Neutrophil (primary cell): Measurements from ENCODE around the gene EXOC3.

Experiments used
- H3K27ac ChIP-seq: fragments of 200-600 bp; sonication (generic); 2 replicates; pipeline ENCODE4 v1.5.1; 2016; ENCODE audit warnings: mild to moderate bottlenecking, moderate library complexity
- H3K27me3 ChIP-seq: fragments of 200-600 bp; sonication (generic); 2 replicates; pipeline ENCODE4 v1.6.0; 2016; ENCODE audit warnings: mild to moderate bottlenecking
- H3K36me3 ChIP-seq: fragments of 200-600 bp; sonication (generic); 2 replicates; pipeline ENCODE4 v1.5.1; 2017
- H3K4me1 ChIP-seq, 2 experiments: fragments of 200-600 bp in 1 of 2; sonication (generic) in 1 of 2; 1 replicate in 1 of 2; 2 replicates in 1 of 2; pipeline versions ENCODE4 v1.5.1 to v1.6.1; 2013 to 2016; ENCODE audit warnings: low read depth in 1 of 2, low read length in 1 of 2, mild to moderate bottlenecking in 1 of 2, moderate library complexity in 1 of 2; ENCODE audit not compliant: control insufficient read depth in 1 of 2, insufficient read depth in 1 of 2
- H3K4me3 ChIP-seq, 2 experiments: fragments of 200-600 bp in 1 of 2; sonication (generic) in 1 of 2; 1 replicate in 1 of 2; 2 replicates in 1 of 2; pipeline ENCODE4 v1.5.1; 2013 to 2016; ENCODE audit warnings: low read depth in 1 of 2, low read length in 1 of 2, mild to moderate bottlenecking in 1 of 2, moderate library complexity in 1 of 2
- H3K9me3 ChIP-seq: fragments of 200-600 bp; sonication (generic); 2 replicates; pipeline ENCODE4 v1.5.1; 2016
- TF ChIP-seq, protein P1 (sequence below): fragments of 200-600 bp; sonication (generic); IDR thresholded peaks from 2 replicates; pipeline ENCODE4 v1.5.1; 2016; ENCODE audit warnings: antibody characterized with exemption

EXOC3 gene

GRCh38 chr5:433836-434235 lies 9.1 kb upstream of the EXOC3 start:
- no peak overlapping the region for H3K4me3 ChIP-seq
- H3K36me3 ChIP-seq = no peaks in the 10 kb centered on the region
- H3K27ac ChIP-seq = no peak overlapping the region
- TF ChIP-seq, protein P1, sequence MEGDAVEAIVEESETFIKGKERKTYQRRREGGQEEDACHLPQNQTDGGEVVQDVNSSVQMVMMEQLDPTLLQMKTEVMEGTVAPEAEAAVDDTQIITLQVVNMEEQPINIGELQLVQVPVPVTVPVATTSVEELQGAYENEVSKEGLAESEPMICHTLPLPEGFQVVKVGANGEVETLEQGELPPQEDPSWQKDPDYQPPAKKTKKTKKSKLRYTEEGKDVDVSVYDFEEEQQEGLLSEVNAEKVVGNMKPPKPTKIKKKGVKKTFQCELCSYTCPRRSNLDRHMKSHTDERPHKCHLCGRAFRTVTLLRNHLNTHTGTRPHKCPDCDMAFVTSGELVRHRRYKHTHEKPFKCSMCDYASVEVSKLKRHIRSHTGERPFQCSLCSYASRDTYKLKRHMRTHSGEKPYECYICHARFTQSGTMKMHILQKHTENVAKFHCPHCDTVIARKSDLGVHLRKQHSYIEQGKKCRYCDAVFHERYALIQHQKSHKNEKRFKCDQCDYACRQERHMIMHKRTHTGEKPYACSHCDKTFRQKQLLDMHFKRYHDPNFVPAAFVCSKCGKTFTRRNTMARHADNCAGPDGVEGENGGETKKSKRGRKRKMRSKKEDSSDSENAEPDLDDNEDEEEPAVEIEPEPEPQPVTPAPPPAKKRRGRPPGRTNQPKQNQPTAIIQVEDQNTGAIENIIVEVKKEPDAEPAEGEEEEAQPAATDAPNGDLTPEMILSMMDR = no peak
- no peaks in the 10 kb centered on the region for H3K9me3 ChIP-seq
- H3K4me1 ChIP-seq = no peaks in the 10 kb centered on the region
- H3K27me3 ChIP-seq = peaks cover 7% of the 10 kb centered on the region

DNA sequence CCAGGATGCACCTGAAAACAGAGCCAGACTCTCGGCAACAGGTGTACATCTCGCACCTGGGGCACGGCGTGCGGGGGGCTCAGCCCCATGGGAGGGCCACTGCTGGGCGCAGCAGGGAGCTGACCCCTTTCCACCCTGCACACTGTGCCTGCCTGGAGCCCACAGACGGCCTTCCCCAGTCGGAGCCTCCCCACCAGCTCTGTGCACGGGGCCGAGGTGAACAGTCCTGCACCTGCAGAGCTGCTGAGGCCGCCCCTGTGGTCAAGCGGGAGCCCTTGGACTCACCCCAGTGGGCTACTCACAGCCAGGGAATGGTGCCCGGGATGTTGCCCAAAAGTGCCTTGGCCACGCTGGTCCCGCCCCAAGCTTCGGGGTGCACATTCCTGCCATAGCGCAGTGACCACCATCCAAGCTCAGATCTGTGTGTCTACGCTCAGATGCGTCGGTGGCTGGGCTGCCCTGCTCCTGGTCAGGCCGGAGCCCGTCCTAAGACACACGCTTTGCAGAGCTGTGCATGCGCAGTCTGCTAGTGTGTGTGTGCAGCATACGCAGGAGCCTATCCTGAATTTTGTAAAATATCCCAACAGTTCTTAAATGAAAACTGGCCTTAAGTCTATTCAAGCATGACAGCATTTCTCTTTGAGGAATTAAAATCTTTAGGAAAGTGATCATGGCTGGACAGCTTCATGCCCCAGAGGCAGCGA lies 8.4 kb upstream of the EXOC3 start:
- Histone ChIP-seq H3K27me3 (peaks cover 7% of the 10 kb centered on the region), H3K4me1 (no peaks in the 10 kb centered on the region), H3K36me3 (no peaks in the 10 kb centered on the region), H3K27ac (no peak overlapping the region), H3K9me3 (no peaks in the 10 kb centered on the region), H3K4me3 (no peak overlapping the region)
- TF ChIP-seq, protein P1 = no peak

- TF ChIP-seq, protein P1 = no peak
- Histone ChIP-seq H3K27ac (no peak overlapping the region), H3K4me1 (no peaks in the 10 kb centered on the region), H3K9me3 (no peaks in the 10 kb centered on the region), H3K27me3 (peaks cover 7% of the 10 kb centered on the region), H3K4me3 (no peak overlapping the region), H3K36me3 (no peaks in the 10 kb centered on the region)
Observed at GRCh38 chr5:435156-435790, 7.7 kb upstream of the EXOC3 start.

DNA sequence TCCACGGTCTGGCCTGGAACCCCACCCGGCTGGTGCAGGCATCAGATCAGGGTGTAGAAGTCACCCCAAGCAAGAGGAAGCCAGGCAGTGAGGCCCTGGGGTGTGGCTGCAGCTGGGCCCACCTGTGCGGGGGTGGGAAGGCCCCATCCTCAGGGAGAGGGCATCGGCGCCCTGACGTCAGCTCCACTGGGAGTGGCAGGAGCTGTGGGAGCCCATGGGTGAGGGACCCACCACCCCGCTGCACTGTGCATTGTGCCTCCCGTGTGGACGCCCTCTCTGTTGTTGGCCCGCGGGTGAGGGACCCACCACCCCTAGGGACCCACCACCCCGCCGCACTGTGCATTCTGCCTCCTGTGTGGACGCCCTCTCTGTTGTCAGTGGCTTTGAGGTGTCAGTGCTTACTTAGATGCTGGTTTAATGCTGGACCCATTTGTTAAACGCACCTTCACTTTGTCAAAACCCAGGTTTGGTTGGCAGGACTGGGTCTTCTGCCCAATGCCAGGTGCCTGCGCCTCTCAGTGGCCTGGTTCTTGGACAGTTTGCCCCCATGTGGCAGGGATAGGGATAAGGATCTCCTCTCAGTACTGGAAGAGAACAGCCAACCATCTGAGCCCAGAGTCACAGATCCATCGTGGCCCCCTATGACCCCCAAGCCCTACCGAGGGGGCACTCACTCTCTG lies 6.9 kb upstream of the EXOC3 start:
- Histone ChIP-seq H3K27me3 (peaks cover 9% of the 10 kb centered on the region), H3K4me3 (no peak overlapping the region), H3K27ac (no peak overlapping the region), H3K36me3 (no peaks in the 10 kb centered on the region), H3K4me1 (no peaks in the 10 kb centered on the region), H3K9me3 (no peaks in the 10 kb centered on the region)
- TF ChIP-seq, protein P1 = no peak

- Histone ChIP-seq H3K27ac (no peak overlapping the region), H3K4me3 (no peak overlapping the region), H3K36me3 (no peaks in the 10 kb centered on the region), H3K4me1 (no peaks in the 10 kb centered on the region), H3K27me3 (peaks cover 4% of the 10 kb centered on the region), H3K9me3 (no peaks in the 10 kb centered on the region)
- TF ChIP-seq, protein P1 = no peak
Observed at GRCh38 chr5:436641-436975, 6.4 kb upstream of the EXOC3 start.
